Keratinocyte (primary cell): ENCODE data around the gene ZNF546. TPM values are rescaled to one million over a fixed set of nuclear protein-coding genes. Genes with fewer than 3 reads are reported as not detected.

Experiments
- DNase-seq: peaks from one replicate; pipeline ENCODE4 v3.0.0-alpha.2; 2011; ENCODE audit warnings: low read depth, missing footprints, low spot score
- FAIRE-seq: peaks from 2 replicates; lab custom pipeline; 2011; peaks lifted over from hg19 to GRCh38; lab: Jason Lieb, UNC
- H2AFZ ChIP-seq: 2 replicates; pipeline ENCODE4 v1.6.0; 2012; ENCODE audit warnings: low read length, control low read depth, inconsistent platforms; ENCODE audit not compliant: control insufficient read depth
- H3K27ac ChIP-seq: 2 replicates; pipeline ENCODE4 v1.5.1; 2011; ENCODE audit warnings: low read length; ENCODE audit not compliant: control insufficient read depth, insufficient read depth
- H3K27me3 ChIP-seq: 3 replicates; pipeline ENCODE4 v1.6.0; 2011; ENCODE audit warnings: low read length; ENCODE audit not compliant: control insufficient read depth, insufficient read depth; ENCODE audit errors: extremely low read depth
- H3K36me3 ChIP-seq, 2 experiments: 2 replicates in 1 of 2; 3 replicates in 1 of 2; pipeline ENCODE4 v1.5.1; 2011; ENCODE audit warnings: low read length in 2 of 2, mild to moderate bottlenecking in 1 of 2; ENCODE audit not compliant: control insufficient read depth in 2 of 2, insufficient read depth in 2 of 2; ENCODE audit errors: extremely low read depth in 1 of 2
- H3K4me1 ChIP-seq: 3 replicates; pipeline ENCODE4 v1.5.1; 2011; ENCODE audit warnings: low read length; ENCODE audit not compliant: control insufficient read depth, insufficient read depth; ENCODE audit errors: extremely low read depth
- H3K4me2 ChIP-seq: 3 replicates; pipeline ENCODE4 v1.6.0; 2011; ENCODE audit warnings: low read depth, low read length; ENCODE audit not compliant: control insufficient read depth, insufficient read depth; ENCODE audit errors: extremely low read depth
- H3K4me3 ChIP-seq, 3 experiments: fragments of 200-600 bp in 1 of 3; sonication (generic) in 1 of 3; 2 replicates in 2 of 3; 3 replicates in 1 of 3; pipeline ENCODE4 v1.5.1; 2011 to 2016; ENCODE audit warnings: low read length in 3 of 3, mild to moderate bottlenecking in 3 of 3, control low read depth in 2 of 3, inconsistent platforms in 1 of 3, low read depth in 1 of 3, mixed read lengths in 1 of 3, mixed run types in 1 of 3, moderate library complexity in 1 of 3; ENCODE audit not compliant: control insufficient read depth in 2 of 3, insufficient read depth in 2 of 3; ENCODE audit errors: extremely low read depth in 1 of 3
- H3K79me2 ChIP-seq: 2 replicates; pipeline ENCODE4 v1.6.0; 2012; ENCODE audit warnings: low read length; ENCODE audit not compliant: control insufficient read depth, insufficient read depth
- H3K9ac ChIP-seq: 3 replicates; pipeline ENCODE4 v1.6.0; 2011; ENCODE audit warnings: low read length; ENCODE audit not compliant: control insufficient read depth, insufficient read depth; ENCODE audit errors: extremely low read depth
- H3K9me1 ChIP-seq: 3 replicates; pipeline ENCODE4 v1.6.0; 2011; ENCODE audit warnings: low read length; ENCODE audit not compliant: control insufficient read depth, insufficient read depth; ENCODE audit errors: extremely low read depth
- H3K9me3 ChIP-seq: 2 replicates; pipeline ENCODE4 v1.5.1; 2012; ENCODE audit warnings: low read depth, low read length; ENCODE audit not compliant: control insufficient read depth
- H4K20me1 ChIP-seq: 3 replicates; pipeline ENCODE4 v1.6.0; 2011; ENCODE audit warnings: low read length; ENCODE audit not compliant: control insufficient read depth, insufficient read depth; ENCODE audit errors: extremely low read depth
- CTCF ChIP-seq, 3 experiments: IDR thresholded peaks in 1 of 3; conservative IDR thresholded peaks in 1 of 3; optimal IDR thresholded peaks in 1 of 3; 2 replicates in 2 of 3; 3 replicates in 1 of 3; pipeline versions ENCODE3 to v1.5.1; 2011; ENCODE audit warnings: low read length in 3 of 3, mild to moderate bottlenecking in 3 of 3, moderate library complexity in 2 of 3, control low read depth in 1 of 3, inconsistent platforms in 1 of 3; ENCODE audit not compliant: insufficient read depth in 2 of 3; ENCODE audit errors: extremely low read depth in 1 of 3
- EZH2 ChIP-seq: IDR thresholded peaks from one replicate; pipeline ENCODE4 v1.6.1; 2012; ENCODE audit warnings: inconsistent platforms, mild to moderate bottlenecking, low read length, moderate library complexity
- dilution Hi-C: fragments of 300-500 bp; cut with MboI; formaldehyde crosslinking; loops from one replicate; pipeline ENCODE4 v1.7.0; 2020; ENCODE audit warnings: low sequenced_read_pairs; ENCODE audit not compliant: extremely low pct_ligation_motif_present
- polyA plus RNA-seq, 5 experiments: library from polyadenylated mRNA; depleted of rRNA in 3 of 5; stranded (reverse) in 3 of 5; stranded (forward) in 1 of 5; unstranded in 1 of 5; fragments of >200 nt; gene quantifications; 1 replicate in 1 of 5; 2 replicates in 3 of 5; 3 replicates in 1 of 5; pipeline versions ENCODE4 v1.2.1 to v1.2.3, GENCODE V29; 2011 to 2012; ENCODE audit warnings: missing spikeins in 2 of 5, low read depth in 1 of 5, low replicate concordance in 1 of 5

The ZNF546 gene
- polyA plus RNA-seq, 1 donor (not counting 4 experiments of a cell fraction or from before 2014, with no cell fraction given): 0.52 TPM

- TF ChIP-seq CTCF (optimal IDR thresholded peaks at IDR 0.05 in 1 of 3, IDR thresholded peaks at IDR 0.05 in 1 of 3, conservative IDR thresholded peaks at IDR 0.05 in 1 of 3; ENCODE audit: extremely low read depth in 1 of 3, insufficient read depth in 2 of 3, low read length in 3 of 3) (no peak), EZH2 (no peak)
- peaks cover 4% of the 10 kb centered on the region in 2 experiments for H3K36me3 ChIP-seq
- no peak overlapping the region for H3K4me2 ChIP-seq
- H3K4me3 ChIP-seq: no peak overlapping the region
- FAIRE-seq: no peak
- H3K9ac ChIP-seq: no peak overlapping the region
- H4K20me1 ChIP-seq: no peaks in the 10 kb centered on the region
- no peaks in the 10 kb centered on the region for H3K9me1 ChIP-seq
- H3K9me3 ChIP-seq: no peaks in the 10 kb centered on the region
- dilution Hi-C loops: no loop called here
- H2AFZ ChIP-seq: no peak overlapping the region
- H3K79me2 ChIP-seq: peaks cover 15% of the 10 kb centered on the region
- H3K27me3 ChIP-seq: no peaks in the 10 kb centered on the region
- no peak for DNase-seq
- peaks cover 17% of the 10 kb centered on the region for H3K4me1 ChIP-seq
- no peak overlapping the region for H3K27ac ChIP-seq
These were observed 29.3 kb upstream of the ZNF546 start for GRCh38 chr19:39967561-39967960.

GRCh38 chr19:39968789-39969188 lies 28.1 kb upstream of the ZNF546 start:
- Histone ChIP-seq H3K9me1 (no peaks in the 10 kb centered on the region), H3K27ac (peak overlapping the region; percentile 92)
- dilution Hi-C loops: no loop called here

More at GRCh38 chr19:39968789-39969188, 28.1 kb upstream of the ZNF546 start:
- H3K27me3 ChIP-seq: no peaks in the 10 kb centered on the region
- FAIRE-seq (no peak), DNase-seq (no peak)
- H2AFZ ChIP-seq: no peak overlapping the region
- H3K9ac ChIP-seq: no peak overlapping the region
- no peak overlapping the region for H3K4me2 ChIP-seq
- peaks cover 26% of the 10 kb centered on the region for H3K79me2 ChIP-seq
- H4K20me1 ChIP-seq: no peaks in the 10 kb centered on the region
- H3K9me3 ChIP-seq: no peaks in the 10 kb centered on the region
- peaks cover 8 to 14% of the 10 kb centered on the region in 2 experiments for H3K36me3 ChIP-seq
- no peak overlapping the region for H3K4me3 ChIP-seq
- H3K4me1 ChIP-seq: peaks cover 17% of the 10 kb centered on the region
- TF ChIP-seq CTCF (optimal IDR thresholded peaks at IDR 0.05 in 1 of 3, IDR thresholded peaks at IDR 0.05 in 1 of 3, conservative IDR thresholded peaks at IDR 0.05 in 1 of 3; ENCODE audit: extremely low read depth in 1 of 3, insufficient read depth in 2 of 3, low read length in 3 of 3): no peak
- TF ChIP-seq EZH2: no peak
